Heart left ventricle (tissue), 16 donors: ENCODE results near the gene DOCK4. TPM values are rescaled to one million over a fixed set of nuclear protein-coding genes. Genes with fewer than 3 reads are reported as not detected.
"Not testable (repeated sequence)": the region's sequence is repeated elsewhere in the genome, so short reads cannot be mapped to it uniquely, and the experiment has no call there.

Source experiments
- ATAC-seq, 4 donors: fragments of 200-7000 bp; cut with Tn5 transposase; one replicate each; pipeline ENCODE4 v1.9.1; 2020 to 2022; ENCODE audit warnings: moderate library complexity in 4 of 4, mild to moderate bottlenecking in 3 of 4, moderate number of reproducible peaks in 1 of 4
- DNase-seq, 5 donors: peaks; one replicate each; pipeline ENCODE4 v3.0.0-alpha.2; 2020
- H3K27ac ChIP-seq, 12 donors: fragments of 200-600 bp; sonication (generic) in 4 of 12; one replicate each; pipeline versions ENCODE4 v1.5.0 to v1.8.0; 2016 to 2022; ENCODE audit warnings: mild to moderate bottlenecking in 2 of 12
- H3K27me3 ChIP-seq, 9 donors: fragments of 200-600 bp; sonication (generic) in 2 of 9; one replicate each; pipeline versions ENCODE4 v1.5.1 to v1.8.0; 2016 to 2022; ENCODE audit warnings: mild to moderate bottlenecking in 3 of 9
- H3K36me3 ChIP-seq, 9 donors: fragments of 200-600 bp; sonication (generic) in 2 of 9; one replicate each; pipeline versions ENCODE4 v1.5.0 to v1.8.0; 2018 to 2022; ENCODE audit warnings: mild to moderate bottlenecking in 2 of 9
- H3K4me1 ChIP-seq, 12 donors: fragments of 200-600 bp; sonication (generic) in 4 of 12; one replicate each; pipeline versions ENCODE4 v1.5.0 to v1.8.0; 2016 to 2022; ENCODE audit warnings: mild to moderate bottlenecking in 3 of 12
- H3K4me3 ChIP-seq, 12 donors: fragments of 200-600 bp; sonication (generic) in 4 of 12; one replicate each; pipeline versions ENCODE4 v1.5.0 to v1.8.0; 2017 to 2022; ENCODE audit warnings: mild to moderate bottlenecking in 9 of 12, moderate library complexity in 4 of 12
- H3K9me3 ChIP-seq, 12 donors: fragments of 200-600 bp; sonication (generic) in 4 of 12; one replicate each; pipeline versions ENCODE4 v1.5.0 to v1.8.0; 2016 to 2022; ENCODE audit warnings: mild to moderate bottlenecking in 1 of 12
- POLR2A ChIP-seq, 2 donors: fragments of 450-650 bp; IDR thresholded peaks; one replicate each; pipeline ENCODE4 v1.6.1; 2017; ENCODE audit warnings: antibody characterized with exemption in 2 of 2, mild to moderate bottlenecking in 2 of 2, moderate library complexity in 2 of 2
- WGBS, 4 donors: extraction: QIAGEN DNeasy Blood & Tissue Kit in 2 of 4; methylation state at CpG; one replicate each; pipeline versions ENCODE4 v1.1.5 to v1.1.7; 2013 to 2018; 5-methylcytosine and 5-hydroxymethylcytosine counted together
- intact Hi-C, 10 donors: fragments of 100-400 bp; cut with DNase I; formaldehyde crosslinking; loops; one replicate each; pipeline versions ENCODE4 v1.11.1 to v1.14.2; 2022
- polyA plus RNA-seq, 2 donors: library from polyadenylated mRNA; stranded (reverse); fragments of 200-250 nt; gene quantifications; one replicate each; pipeline ENCODE4 v1.2.3, GENCODE V29; 2013
- total RNA-seq, 9 donors: library from RNA; depleted of rRNA in 2 of 9; stranded (reverse); fragments of >200 nt in 2 of 9; fragmentation: NEBNext Ultra II Directional in 3 of 9; extraction: Animal tissue kit (Norgen Biotek cat#: 25700) in 3 of 9; gene quantifications; one replicate each; pipeline versions ENCODE4 v1.1.0 to v1.2.4, GENCODE V29; 2016 to 2023
- TF ChIP-seq, protein P1 (sequence below), 12 donors: fragments of 200-600 bp; sonication (generic) in 4 of 12; IDR thresholded peaks; one replicate each; pipeline versions ENCODE4 v1.5.0 to v1.8.0; 2018 to 2022; ENCODE audit warnings: antibody characterized with exemption in 12 of 12, mild to moderate bottlenecking in 5 of 12
- donor health status: ischemic (EF 13 %, LVEDD 7.1; RV severe dilation, severe dysfunction).
- donor health status: healthy with polysubstance abuse.
- donor health status: DM: no; HTN: yes; CAD: no.
- donor health status: DM: no; HTN: no; CAD: no.
- donor health status: ischemic (EF 25% LVEDD 6.9; RV normal size, moderate dysfunction).
- donor health status: ischemic (EF 25% LVEDD 5.7; RV mildly dilated, moderate dysfunction).
- donor health status: healthy.
- donor health status: DM: yes; HTN: yes; CAD: no.
- donor health status: ischemic (EF 35%, LVEDD 5.7; RV mildly dilated, moderate dysfunction).
- donor health status: nonischemic (EF 11% LVEDD 7.7; RV severe dilation, severe dysfunction).
- donor health status: DM: yes; HTN: yes; CAD: no.
- donor health status: PGD.
- donor health status: ischemic (EF 29% LVEDD 5.4; RV normal size, mild dysfunction).
- donor health status: nonischemic (EF 23%, LVEDD 6.1; RV moderate dilation, normal function).

Gene DOCK4
- total and polyA plus RNA-seq, 11 donors = 5.1 to 40.8 (median 13.1) TPM

DNA sequence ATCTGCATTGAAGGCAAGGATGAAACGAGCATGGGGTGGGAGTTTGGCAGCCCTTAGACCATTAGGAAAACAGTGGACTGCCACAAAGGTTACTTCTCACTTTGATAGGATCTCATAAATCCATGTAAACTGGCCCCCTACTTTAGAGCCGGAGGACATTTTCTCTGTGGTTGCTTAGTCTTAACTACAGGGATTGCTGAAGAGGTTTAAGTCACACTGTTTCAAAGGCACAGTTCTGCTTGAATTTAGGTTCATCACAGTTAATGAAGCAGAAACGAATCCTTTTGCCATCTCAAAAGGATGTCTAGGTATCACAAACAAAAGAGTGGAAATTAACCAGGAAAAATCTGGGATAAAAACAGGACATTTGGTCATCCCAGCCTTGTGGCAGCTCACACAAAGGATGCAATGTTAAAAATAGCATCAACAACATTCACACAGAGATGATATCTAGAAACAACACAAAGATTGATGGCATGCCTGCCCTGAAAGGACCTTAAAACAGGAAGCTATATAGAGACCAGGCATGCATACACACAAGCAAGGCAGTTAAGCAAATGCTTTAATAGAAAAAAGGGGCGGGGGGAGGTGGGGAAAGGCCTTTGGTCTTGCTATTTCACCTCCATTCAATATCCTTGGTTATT, 74.0 kb downstream of the DOCK4 start:
- Histone ChIP-seq H3K9me3 (no peaks in the 10 kb centered on the region), H3K27me3 (no peaks in the 10 kb centered on the region), H3K4me3 (no peak overlapping the region), H3K4me1 (peaks cover 9 to 71% (median 50%) of the 10 kb centered on the region in 12 donors), H3K36me3 (no peaks in the 10 kb centered on the region), H3K27ac (peak overlapping the region in 11 of 12 donors; percentile 24 to 71 (median 47))
- intact Hi-C loops = loop anchor here in 4 of 10 donors (5.0 to 10.0 kb wide), 3 partner anchors 70 to 245 kb away; partner anchors contain the start of genes DOCK4 (in 3 of the 4) and ZNF277 (in 3 of the 4)
- ATAC-seq (peak in 1 of 4 donors; percentile 55), DNase-seq (no peak)
- WGBS, 4 donors = 54 to 63% (median 57%) methylated on average over 4 of the region's 4 CpGs
- TF ChIP-seq, protein P1, sequence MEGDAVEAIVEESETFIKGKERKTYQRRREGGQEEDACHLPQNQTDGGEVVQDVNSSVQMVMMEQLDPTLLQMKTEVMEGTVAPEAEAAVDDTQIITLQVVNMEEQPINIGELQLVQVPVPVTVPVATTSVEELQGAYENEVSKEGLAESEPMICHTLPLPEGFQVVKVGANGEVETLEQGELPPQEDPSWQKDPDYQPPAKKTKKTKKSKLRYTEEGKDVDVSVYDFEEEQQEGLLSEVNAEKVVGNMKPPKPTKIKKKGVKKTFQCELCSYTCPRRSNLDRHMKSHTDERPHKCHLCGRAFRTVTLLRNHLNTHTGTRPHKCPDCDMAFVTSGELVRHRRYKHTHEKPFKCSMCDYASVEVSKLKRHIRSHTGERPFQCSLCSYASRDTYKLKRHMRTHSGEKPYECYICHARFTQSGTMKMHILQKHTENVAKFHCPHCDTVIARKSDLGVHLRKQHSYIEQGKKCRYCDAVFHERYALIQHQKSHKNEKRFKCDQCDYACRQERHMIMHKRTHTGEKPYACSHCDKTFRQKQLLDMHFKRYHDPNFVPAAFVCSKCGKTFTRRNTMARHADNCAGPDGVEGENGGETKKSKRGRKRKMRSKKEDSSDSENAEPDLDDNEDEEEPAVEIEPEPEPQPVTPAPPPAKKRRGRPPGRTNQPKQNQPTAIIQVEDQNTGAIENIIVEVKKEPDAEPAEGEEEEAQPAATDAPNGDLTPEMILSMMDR (IDR thresholded peaks at IDR 0.05) = no peak
- TF ChIP-seq POLR2A (IDR thresholded peaks at IDR 0.05) = no peak

DNA sequence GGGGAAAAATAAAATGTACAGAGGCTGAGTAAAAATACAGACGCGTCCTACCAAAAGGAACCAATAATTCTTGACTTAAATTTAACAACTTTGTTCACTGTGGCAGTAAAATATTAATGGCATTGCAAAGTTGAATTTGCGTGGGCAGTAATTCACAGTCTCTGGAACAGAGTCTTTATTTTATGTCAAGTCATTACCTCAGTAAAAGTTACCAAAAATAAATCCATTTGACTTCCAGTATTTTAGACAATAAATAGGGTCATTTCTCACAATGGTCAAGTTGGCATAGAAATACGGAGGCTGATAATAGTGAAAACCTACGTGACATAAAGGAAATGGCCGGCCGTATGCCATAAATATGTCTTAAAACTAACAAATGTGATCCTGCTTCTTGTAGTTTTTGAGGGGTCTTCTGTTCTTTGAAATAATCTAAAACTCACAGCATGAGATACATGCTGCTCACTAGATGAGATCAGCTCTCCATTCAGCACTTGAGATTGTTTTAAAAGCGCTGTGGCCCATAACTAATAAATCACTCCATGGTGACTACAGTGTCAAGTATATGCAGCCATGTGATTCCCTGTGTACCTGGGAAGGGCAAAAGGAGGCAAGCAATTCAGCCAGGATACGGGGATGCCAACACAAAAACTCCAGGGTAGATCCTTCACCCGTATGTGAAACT, 75.3 kb downstream of the DOCK4 start:
- Histone ChIP-seq H3K4me3 (no peak overlapping the region), H3K4me1 (peaks cover 9 to 61% (median 48%) of the 10 kb centered on the region in 12 donors), H3K36me3 (no peaks in the 10 kb centered on the region), H3K27ac (peak overlapping the region in 11 of 12 donors; percentile 16 to 71 (median 45)), H3K27me3 (no peaks in the 10 kb centered on the region), H3K9me3 (no peaks in the 10 kb centered on the region)
- intact Hi-C loops = loop anchor here in 4 of 10 donors (5.0 to 10.0 kb wide), 3 partner anchors 71 to 244 kb away; partner anchors contain the start of genes DOCK4 (in 3 of the 4) and ZNF277 (in 3 of the 4)
- 65 to 77% (median 69%) methylated on average over 10 of the region's 10 CpGs for WGBS, 4 donors
- DNase-seq (no peak), ATAC-seq (peak in 1 of 4 donors; percentile 27)
- no peak for TF ChIP-seq POLR2A (IDR thresholded peaks at IDR 0.05)
- TF ChIP-seq, protein P1 (IDR thresholded peaks at IDR 0.05) = no peak

DNA sequence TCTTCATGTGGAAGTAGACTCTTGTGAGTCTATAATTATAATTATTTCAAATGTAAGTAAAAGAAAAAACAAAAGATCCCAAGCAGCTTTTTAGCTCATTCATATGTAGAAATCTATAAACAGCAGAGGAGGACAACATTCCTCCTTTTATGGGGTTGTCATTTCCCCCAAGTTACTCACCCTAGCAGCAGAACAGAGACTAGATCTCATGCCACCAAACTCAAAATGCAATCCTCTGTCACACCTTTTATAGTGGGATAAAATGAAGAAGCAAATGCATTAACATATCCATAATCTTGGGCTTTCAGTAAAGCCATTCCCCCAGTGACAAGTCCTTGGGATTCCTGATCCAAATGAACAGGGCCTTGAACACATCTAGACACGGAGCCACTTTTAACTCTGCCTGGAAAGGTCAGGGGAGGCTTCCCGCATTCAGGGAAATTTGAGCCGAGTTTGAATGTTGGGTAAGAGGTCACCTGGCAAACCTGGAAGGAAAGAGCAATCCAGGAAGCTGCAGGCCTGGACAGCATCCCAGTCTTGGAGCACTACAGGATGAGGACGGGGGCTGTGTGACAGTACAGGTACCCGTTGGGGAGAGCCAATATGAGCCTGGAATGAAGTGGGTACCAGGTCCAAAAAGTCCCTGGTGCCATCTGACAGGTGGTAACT, 76.4 kb downstream of the DOCK4 start:
- H3K36me3 ChIP-seq = no peaks in the 10 kb centered on the region
- ATAC-seq (peak; percentile 33 to 73 (median 56)), DNase-seq (peak in 3 of 5 donors; percentile 39 to 53 (median 51))
- peak overlapping the region in 11 of 12 donors; percentile 16 to 74 (median 45) for H3K27ac ChIP-seq
- WGBS, 4 donors = 33 to 54% (median 36%) methylated on average over 5 of the region's 5 CpGs
- TF ChIP-seq, protein P1 (IDR thresholded peaks at IDR 0.05) = no peak
- TF ChIP-seq POLR2A (IDR thresholded peaks at IDR 0.05) = no peak
- H3K4me1 ChIP-seq = peaks cover 9 to 58% (median 45%) of the 10 kb centered on the region in 12 donors
- H3K27me3 ChIP-seq = no peaks in the 10 kb centered on the region
- no peak overlapping the region for H3K4me3 ChIP-seq
- intact Hi-C loops = loop anchor here in 4 of 10 donors (5.0 to 10.0 kb wide), 3 partner anchors 73 to 242 kb away; partner anchors contain the start of genes DOCK4 (in 3 of the 4) and ZNF277 (in 3 of the 4)
- no peaks in the 10 kb centered on the region for H3K9me3 ChIP-seq

DNA sequence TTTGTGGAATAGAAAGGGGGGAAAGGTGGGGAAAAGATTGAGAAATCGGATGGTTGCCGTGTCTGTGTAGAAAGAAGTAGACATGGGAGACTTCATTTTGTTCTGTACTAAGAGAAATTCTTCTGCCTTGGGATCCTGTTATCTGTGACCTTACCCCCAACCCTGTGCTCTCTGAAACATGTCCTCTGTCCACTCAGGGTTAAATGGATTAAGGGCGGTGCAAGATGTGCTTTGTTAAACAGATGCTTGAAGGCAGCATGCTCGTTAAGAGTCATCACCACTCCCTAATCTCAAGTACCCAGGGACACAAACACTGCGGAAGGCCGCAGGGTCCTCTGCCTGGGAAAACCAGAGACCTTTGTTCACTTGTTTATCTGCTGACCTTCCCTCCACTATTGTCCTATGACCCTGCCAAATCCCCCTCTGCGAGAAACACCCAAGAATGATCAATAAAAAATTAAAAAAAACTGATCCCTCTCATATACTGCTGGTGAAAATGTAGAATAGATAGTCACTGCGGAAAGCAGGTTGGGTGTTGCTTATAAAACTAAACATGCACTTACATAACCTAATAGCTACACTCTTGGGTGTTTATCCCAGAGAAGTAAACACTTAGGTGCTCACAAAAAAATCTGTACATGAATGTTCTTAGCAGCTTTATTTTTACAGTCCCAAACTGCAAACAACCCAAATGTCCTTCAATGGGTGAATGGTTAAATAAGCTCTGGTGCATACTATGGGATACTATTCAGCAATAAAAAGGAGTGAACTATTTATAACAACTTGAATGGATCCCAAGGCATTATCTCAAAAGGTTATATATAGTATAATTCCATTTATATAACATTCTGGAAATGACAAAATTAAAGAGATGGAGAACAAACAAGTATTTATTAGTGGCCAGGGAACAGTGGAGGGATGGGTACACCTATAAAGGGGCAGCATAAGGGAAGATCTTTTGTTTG, 77.5 kb downstream of the DOCK4 start:
- peak overlapping the region in 8 of 12 donors; percentile 24 to 71 (median 48) for H3K27ac ChIP-seq
- 61 to 73% (median 68%) methylated on average over 6 to 7 of the region's 8 CpGs for WGBS, 4 donors
- peak in 2 of 4 donors; percentile 51 to 53 for ATAC-seq
- intact Hi-C loops, H3K36me3 ChIP-seq, H3K27me3 ChIP-seq, DNase-seq, H3K9me3 ChIP-seq, H3K4me3 ChIP-seq: not testable (repeated sequence)
- H3K4me1 ChIP-seq = peaks cover 9 to 51% (median 49%) of the 10 kb centered on the region in 12 donors

DNA sequence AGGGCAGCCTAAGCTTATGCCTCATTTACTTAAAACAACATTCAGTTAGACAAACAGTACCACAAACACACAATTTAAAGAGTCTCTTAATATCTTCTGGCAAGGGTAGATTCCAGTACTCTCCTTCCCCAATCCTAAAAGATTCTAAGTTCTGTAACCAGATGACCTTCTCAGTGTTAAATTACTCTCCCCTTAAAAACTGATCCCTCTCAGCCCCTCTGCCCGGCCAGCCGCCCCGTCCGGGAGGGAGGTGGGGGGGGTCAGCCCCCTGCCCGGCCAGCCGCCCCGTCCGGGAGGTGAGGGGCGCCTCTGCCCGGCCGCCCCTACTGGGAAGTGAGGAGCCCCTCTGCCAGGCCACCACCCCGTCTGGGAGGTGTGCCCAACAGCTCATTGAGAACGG, 78.2 kb downstream of the DOCK4 start:
- H3K4me1 ChIP-seq = peaks cover 8 to 53% (median 42%) of the 10 kb centered on the region in 12 donors
- H3K27ac ChIP-seq, H3K27me3 ChIP-seq, H3K4me3 ChIP-seq, H3K9me3 ChIP-seq, intact Hi-C loops, H3K36me3 ChIP-seq, ATAC-seq, DNase-seq: not testable (repeated sequence)
- 92 to 97% (median 95%) methylated on average over 6 to 11 of the region's 13 CpGs for WGBS, 4 donors
